Spleen (tissue), 7 donors: ENCODE results near the gene DIAPH1.

Source experiments
- POLR2A ChIP-seq, 3 donors: fragments of 450-650 bp; IDR thresholded peaks; one replicate each; pipeline ENCODE4 v1.5.1; 2017; ENCODE audit warnings: antibody characterized with exemption in 3 of 3, mild to moderate bottlenecking in 1 of 3
- POLR2AphosphoS5 ChIP-seq, 3 donors: sonication (generic); formaldehyde crosslinking; IDR thresholded peaks; one replicate each; pipeline ENCODE4 v1.5.1; 2017; ENCODE audit warnings: antibody characterized with exemption in 3 of 3
- TF ChIP-seq, protein P1 (sequence below), 11 experiments: fragments of 200-600 bp in 7 of 11; fragments of 450-650 bp in 4 of 11; sonication (generic) in 4 of 11; IDR thresholded peaks in 8 of 11; conservative IDR thresholded peaks in 3 of 11; 1 replicate in 7 of 11; 2 replicates in 4 of 11; pipeline versions ENCODE4 v1.4.0 to v1.8.0; 2016 to 2021; ENCODE audit warnings: antibody characterized with exemption in 11 of 11, inconsistent platforms in 4 of 11, mild to moderate bottlenecking in 1 of 11
- donor health status: DM: no; HTN: no; CAD: no; lungs with moderate emphysema.
- donor health status: DM: no; HTN: no; CAD: no.
- donor health status: DM: no; HTN: no; CAD: no.

DNA sequence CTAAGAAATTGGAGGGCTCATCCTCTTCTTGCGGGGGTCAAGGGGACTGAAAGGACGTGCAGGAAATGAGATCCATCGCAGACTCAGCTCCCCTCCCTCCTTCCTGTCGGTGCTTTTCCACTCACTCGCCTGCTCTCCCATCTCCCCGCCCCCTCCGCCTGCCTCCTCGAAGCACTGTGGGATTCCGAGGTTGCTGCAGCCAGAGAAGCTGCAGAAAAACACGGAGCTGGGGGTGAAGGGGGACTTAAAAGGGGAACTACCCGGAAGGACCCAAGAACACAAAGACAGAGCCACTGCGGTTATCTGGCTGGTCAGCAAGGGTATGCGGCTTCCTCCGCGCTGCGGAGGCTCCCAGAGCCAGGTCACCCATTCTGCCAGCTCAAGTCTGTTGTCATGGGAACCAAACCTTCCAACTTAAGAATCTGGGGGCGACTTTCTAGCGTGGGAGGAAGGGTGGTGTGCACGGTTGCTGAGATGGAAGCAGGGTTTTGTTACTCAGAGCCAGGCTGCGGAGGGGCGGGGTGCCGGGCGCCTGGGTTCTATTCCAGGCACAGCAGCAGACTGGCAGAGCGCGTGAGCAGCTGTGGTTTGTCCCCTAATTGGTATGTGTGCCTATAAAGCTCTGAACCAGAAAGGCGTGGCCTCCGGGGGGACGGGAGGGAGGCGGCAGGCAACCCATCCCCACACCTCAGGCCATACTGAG, 105.0 kb downstream of the DIAPH1 start:
- TF ChIP-seq, protein P1, sequence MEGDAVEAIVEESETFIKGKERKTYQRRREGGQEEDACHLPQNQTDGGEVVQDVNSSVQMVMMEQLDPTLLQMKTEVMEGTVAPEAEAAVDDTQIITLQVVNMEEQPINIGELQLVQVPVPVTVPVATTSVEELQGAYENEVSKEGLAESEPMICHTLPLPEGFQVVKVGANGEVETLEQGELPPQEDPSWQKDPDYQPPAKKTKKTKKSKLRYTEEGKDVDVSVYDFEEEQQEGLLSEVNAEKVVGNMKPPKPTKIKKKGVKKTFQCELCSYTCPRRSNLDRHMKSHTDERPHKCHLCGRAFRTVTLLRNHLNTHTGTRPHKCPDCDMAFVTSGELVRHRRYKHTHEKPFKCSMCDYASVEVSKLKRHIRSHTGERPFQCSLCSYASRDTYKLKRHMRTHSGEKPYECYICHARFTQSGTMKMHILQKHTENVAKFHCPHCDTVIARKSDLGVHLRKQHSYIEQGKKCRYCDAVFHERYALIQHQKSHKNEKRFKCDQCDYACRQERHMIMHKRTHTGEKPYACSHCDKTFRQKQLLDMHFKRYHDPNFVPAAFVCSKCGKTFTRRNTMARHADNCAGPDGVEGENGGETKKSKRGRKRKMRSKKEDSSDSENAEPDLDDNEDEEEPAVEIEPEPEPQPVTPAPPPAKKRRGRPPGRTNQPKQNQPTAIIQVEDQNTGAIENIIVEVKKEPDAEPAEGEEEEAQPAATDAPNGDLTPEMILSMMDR (IDR thresholded peaks at IDR 0.05 in 8 of 11, conservative IDR thresholded peaks at IDR 0.05 in 3 of 11) = no peak
- TF ChIP-seq POLR2AphosphoS5 (IDR thresholded peaks at IDR 0.05) (peak; percentile 12 to 61 (median 54)), POLR2A (IDR thresholded peaks at IDR 0.05) (no peak)
